ENCODE measurements around the gene BATF3.
"Not testable (repeated sequence)": the region's sequence is repeated elsewhere in the genome, so short reads cannot be mapped to it uniquely, and the experiment has no call there.

Gene BATF3

DNA sequence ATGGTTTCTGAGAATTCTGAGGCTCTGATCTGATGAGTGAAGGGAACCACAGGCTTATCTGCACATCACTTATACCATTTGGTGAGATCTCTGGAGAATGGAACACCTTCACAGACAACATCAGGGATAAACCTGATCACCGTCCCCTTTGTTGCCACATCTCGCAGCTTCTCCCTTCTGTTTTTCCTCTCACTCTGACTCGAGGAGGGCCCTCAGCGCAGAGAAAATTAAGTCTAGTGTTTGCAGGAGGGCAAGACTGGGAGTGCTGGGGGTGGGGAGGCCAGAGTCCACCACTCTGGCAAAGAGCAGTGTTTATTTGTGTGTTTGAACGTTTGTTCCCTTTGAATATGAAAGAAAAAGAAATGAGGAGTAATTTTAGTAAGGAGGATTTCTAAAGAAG, 29.0 kb upstream of the BATF3 start:
- no peak overlapping the region for H3K4ac ChIP-seq (ENCODE audit: low read length)
- H2BK120ac ChIP-seq (ENCODE audit: low read depth, low read length): no peak overlapping the region
- H3K27me3 ChIP-seq (ENCODE audit: control insufficient read depth in 3 of 3, insufficient read depth in 3 of 3, low read depth in 1 of 3, low read length in 3 of 3): no peaks in the 10 kb centered on the region
- no peak overlapping the region for H3K18ac ChIP-seq (ENCODE audit: low read length)
- no peak overlapping the region for H4K8ac ChIP-seq (ENCODE audit: low read depth, low read length)
- no peak overlapping the region for H3K27ac ChIP-seq (replicated peaks; ENCODE audit: low read length)
- peaks cover 0 to 10% of the 10 kb centered on the region in 2 donors for H3K9me3 ChIP-seq (replicated peaks in 1 of 2; ENCODE audit: control insufficient read depth in 2 of 2, insufficient read depth in 1 of 2, low read depth in 1 of 2, low read length in 2 of 2)
- H2AFZ ChIP-seq (ENCODE audit: low read length): no peak overlapping the region
- no peak overlapping the region for H2BK5ac ChIP-seq (ENCODE audit: low read length)
- no peaks in the 10 kb centered on the region for H3K4me1 ChIP-seq (ENCODE audit: control insufficient read depth in 2 of 2, insufficient read depth in 1 of 2, low read depth in 1 of 2, low read length in 2 of 2)
- 100% methylated on average over 1 of the region's 5 CpGs for WGBS, 2 donors (ENCODE audit: extremely low coverage in 2 of 2, insufficient read length in 2 of 2, insufficient replicate concordance in 1 of 2)
- H3K23ac ChIP-seq (ENCODE audit: low read depth, low read length, poor library complexity): no peak overlapping the region
- no peak overlapping the region for H2AK5ac ChIP-seq (ENCODE audit: low read depth, low read length)
- H3K9ac ChIP-seq (ENCODE audit: low read depth, low read length, poor library complexity): no peak overlapping the region
- peaks cover 0 to 8% of the 10 kb centered on the region in 2 donors for H3K36me3 ChIP-seq (replicated peaks in 1 of 2; ENCODE audit: control insufficient read depth in 2 of 2, insufficient read depth in 2 of 2, low read length in 2 of 2)
- no peak overlapping the region for H3K4me3 ChIP-seq (ENCODE audit: low read length in 2 of 2)
- no peaks in the 10 kb centered on the region for H3K79me1 ChIP-seq (ENCODE audit: low read depth, low read length)
- no peak overlapping the region for H3K14ac ChIP-seq (ENCODE audit: low read length)
- no peak overlapping the region for H2BK15ac ChIP-seq (ENCODE audit: low read length)
- H2BK12ac ChIP-seq (ENCODE audit: low read length): no peak overlapping the region
- H3K4me2 ChIP-seq (ENCODE audit: insufficient read depth, low read length, poor library complexity, severe bottlenecking): no peak overlapping the region
- H4K91ac ChIP-seq (ENCODE audit: low read depth, low read length, poor library complexity): no peak overlapping the region
- DNase-seq (ENCODE audit: low spot score): no peak

DNA sequence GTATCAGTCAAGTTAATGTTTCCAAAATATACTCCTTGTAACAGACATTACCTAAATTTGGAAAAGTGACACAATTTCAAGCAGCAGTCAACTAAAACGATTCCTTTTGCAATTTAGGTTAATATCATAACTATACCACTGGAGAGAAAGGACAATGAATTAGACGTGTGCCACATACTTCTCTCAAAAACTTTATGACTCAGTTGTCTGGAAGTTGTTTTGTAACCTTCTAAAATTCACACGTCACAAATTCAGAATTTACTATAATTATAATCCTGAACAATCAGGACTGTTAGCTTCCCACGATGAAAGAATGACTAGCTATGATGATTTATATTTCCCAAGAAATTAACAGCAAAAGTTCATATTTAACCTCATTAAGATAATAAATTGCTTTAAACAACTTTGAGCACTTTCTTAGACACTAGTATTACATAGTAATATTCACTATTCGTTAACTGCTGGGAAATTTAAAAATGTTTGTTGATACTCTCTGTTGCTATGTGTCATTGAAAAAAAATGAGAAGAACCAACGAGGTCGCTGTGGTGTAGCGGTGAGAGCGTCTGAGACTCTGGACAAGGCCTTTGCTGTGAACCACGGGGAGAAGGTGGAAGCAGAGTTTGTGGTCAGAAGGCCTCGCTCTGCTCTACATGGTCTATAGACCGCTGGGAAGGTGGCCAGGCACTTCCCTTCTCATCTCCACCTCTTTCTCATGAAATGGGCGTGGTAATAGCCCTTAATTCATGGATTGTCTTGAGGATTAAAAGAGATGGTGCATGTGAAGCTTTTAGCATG, 27.9 kb upstream of the BATF3 start:
- H3K4ac ChIP-seq (ENCODE audit: low read length): no peak overlapping the region
- no peak overlapping the region for H3K4me3 ChIP-seq (ENCODE audit: low read length in 2 of 2)
- H3K36me3 ChIP-seq (replicated peaks in 1 of 2; ENCODE audit: control insufficient read depth in 2 of 2, insufficient read depth in 2 of 2, low read length in 2 of 2): peaks cover 0 to 3% of the 10 kb centered on the region in 2 donors
- H4K8ac ChIP-seq (ENCODE audit: low read depth, low read length): no peak overlapping the region
- no peaks in the 10 kb centered on the region for H3K27me3 ChIP-seq (ENCODE audit: control insufficient read depth in 3 of 3, insufficient read depth in 3 of 3, low read depth in 1 of 3, low read length in 3 of 3)
- no peak overlapping the region for H3K27ac ChIP-seq (replicated peaks; ENCODE audit: low read length)
- WGBS, 2 donors (ENCODE audit: extremely low coverage in 2 of 2, insufficient read length in 2 of 2, insufficient replicate concordance in 1 of 2): no CpG with 5 or more reads among the region's 13 CpGs
- H2BK15ac ChIP-seq (ENCODE audit: low read length): no peak overlapping the region
- no peak overlapping the region for H2BK5ac ChIP-seq (ENCODE audit: low read length)
- H3K4me2 ChIP-seq (ENCODE audit: insufficient read depth, low read length, poor library complexity, severe bottlenecking): no peak overlapping the region
- H3K14ac ChIP-seq (ENCODE audit: low read length): no peak overlapping the region
- no peaks in the 10 kb centered on the region for H3K4me1 ChIP-seq (ENCODE audit: control insufficient read depth in 2 of 2, insufficient read depth in 1 of 2, low read depth in 1 of 2, low read length in 2 of 2)
- peaks cover 2 to 13% of the 10 kb centered on the region in 2 donors for H3K9me3 ChIP-seq (replicated peaks in 1 of 2; ENCODE audit: control insufficient read depth in 2 of 2, insufficient read depth in 1 of 2, low read depth in 1 of 2, low read length in 2 of 2)
- H2BK12ac ChIP-seq (ENCODE audit: low read length): no peak overlapping the region
- no peak overlapping the region for H4K91ac ChIP-seq (ENCODE audit: low read depth, low read length, poor library complexity)
- no peak overlapping the region for H3K9ac ChIP-seq (ENCODE audit: low read depth, low read length, poor library complexity)
- no peak overlapping the region for H2AK5ac ChIP-seq (ENCODE audit: low read depth, low read length)
- H3K18ac ChIP-seq (ENCODE audit: low read length): no peak overlapping the region
- no peak overlapping the region for H2AFZ ChIP-seq (ENCODE audit: low read length)
- H3K23ac ChIP-seq (ENCODE audit: low read depth, low read length, poor library complexity): no peak overlapping the region
- H3K79me1 ChIP-seq (ENCODE audit: low read depth, low read length): no peaks in the 10 kb centered on the region
- DNase-seq (ENCODE audit: low spot score): no peak
- no peak overlapping the region for H2BK120ac ChIP-seq (ENCODE audit: low read depth, low read length)

DNA sequence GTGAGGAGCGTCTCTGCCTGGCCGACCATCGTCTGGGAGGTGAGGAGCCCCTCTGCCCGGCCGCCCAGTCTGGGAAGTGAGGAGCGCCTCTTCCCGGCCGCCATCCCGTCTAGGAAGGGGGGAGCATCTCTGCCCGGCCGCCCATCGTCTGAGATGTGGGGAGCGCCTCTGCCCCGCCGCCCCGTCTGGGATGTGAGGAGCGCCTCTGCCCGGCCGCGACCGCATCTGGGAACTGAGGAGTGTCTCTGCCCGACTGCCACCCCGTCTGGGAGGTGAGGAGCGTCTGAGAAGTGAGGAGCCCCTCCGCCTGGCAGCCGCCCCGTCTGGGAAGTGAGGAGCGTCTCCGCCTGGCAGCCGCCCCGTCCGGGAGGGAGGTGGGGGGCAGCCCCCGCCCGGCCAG, 25.0 kb upstream of the BATF3 start:
- not testable (repeated sequence) for H3K14ac ChIP-seq (ENCODE audit: low read length); H2AFZ ChIP-seq (ENCODE audit: low read length); H2BK5ac ChIP-seq (ENCODE audit: low read length); H3K27me3 ChIP-seq (ENCODE audit: control insufficient read depth in 3 of 3, insufficient read depth in 3 of 3, low read depth in 1 of 3, low read length in 3 of 3); H2BK15ac ChIP-seq (ENCODE audit: low read length); H3K9ac ChIP-seq (ENCODE audit: low read depth, low read length, poor library complexity); H4K8ac ChIP-seq (ENCODE audit: low read depth, low read length); H4K91ac ChIP-seq (ENCODE audit: low read depth, low read length, poor library complexity); H3K4me2 ChIP-seq (ENCODE audit: insufficient read depth, low read length, poor library complexity, severe bottlenecking); H3K27ac ChIP-seq (replicated peaks; ENCODE audit: low read length); H3K23ac ChIP-seq (ENCODE audit: low read depth, low read length, poor library complexity); H3K4me3 ChIP-seq (ENCODE audit: low read length in 2 of 2); H3K79me1 ChIP-seq (ENCODE audit: low read depth, low read length); H2BK120ac ChIP-seq (ENCODE audit: low read depth, low read length); H2AK5ac ChIP-seq (ENCODE audit: low read depth, low read length); H3K4ac ChIP-seq (ENCODE audit: low read length); H3K36me3 ChIP-seq (replicated peaks in 1 of 2; ENCODE audit: control insufficient read depth in 2 of 2, insufficient read depth in 2 of 2, low read length in 2 of 2); DNase-seq (ENCODE audit: low spot score); H3K4me1 ChIP-seq (ENCODE audit: control insufficient read depth in 2 of 2, insufficient read depth in 1 of 2, low read depth in 1 of 2, low read length in 2 of 2); H3K18ac ChIP-seq (ENCODE audit: low read length); H2BK12ac ChIP-seq (ENCODE audit: low read length)
- no CpG with 5 or more reads among the region's 34 CpGs for WGBS, 2 donors (ENCODE audit: extremely low coverage in 2 of 2, insufficient read length in 2 of 2, insufficient replicate concordance in 1 of 2)
- H3K9me3 ChIP-seq (replicated peaks in 1 of 2; ENCODE audit: control insufficient read depth in 2 of 2, insufficient read depth in 1 of 2, low read depth in 1 of 2, low read length in 2 of 2): peaks cover 2 to 13% of the 10 kb centered on the region in 2 donors

DNA sequence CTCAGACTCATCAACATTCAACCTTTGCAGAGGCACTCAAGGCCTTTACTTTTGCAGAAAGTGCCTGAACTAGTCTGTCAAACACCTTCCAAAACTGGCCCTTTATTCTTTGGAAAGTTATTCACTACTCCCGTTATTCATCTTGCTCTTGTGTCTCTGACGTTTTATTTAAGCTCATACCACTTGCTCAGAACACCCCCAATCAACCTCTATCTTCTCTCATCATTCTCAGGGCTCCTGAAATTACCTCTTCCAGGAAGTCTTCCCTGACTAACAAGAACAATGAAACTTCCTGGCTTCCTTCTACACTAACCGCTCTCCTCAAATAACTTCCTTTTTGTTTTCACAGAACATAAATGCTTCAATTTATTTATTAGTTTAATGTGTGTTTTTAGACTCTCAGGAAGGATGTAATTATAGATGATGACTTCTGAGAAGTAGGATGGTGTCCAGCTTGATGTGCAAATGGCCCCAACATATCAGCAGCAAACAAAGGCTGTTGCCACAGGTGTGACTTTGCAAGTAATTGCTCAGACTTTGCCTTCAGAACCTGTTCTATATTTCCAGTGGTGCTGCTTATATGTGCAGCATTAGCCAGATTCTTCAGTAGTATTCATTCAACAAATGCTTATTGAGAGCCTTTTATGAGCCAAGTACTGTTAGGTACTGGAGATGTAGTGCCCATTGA, 22.8 kb upstream of the BATF3 start:
- Histone ChIP-seq H3K14ac (ENCODE audit: low read length) (no peak overlapping the region), H3K4me2 (ENCODE audit: insufficient read depth, low read length, poor library complexity, severe bottlenecking) (no peak overlapping the region), H3K18ac (ENCODE audit: low read length) (no peak overlapping the region), H4K8ac (ENCODE audit: low read depth, low read length) (no peak overlapping the region), H2BK5ac (ENCODE audit: low read length) (no peak overlapping the region), H3K9me3 (replicated peaks in 1 of 2; ENCODE audit: control insufficient read depth in 2 of 2, insufficient read depth in 1 of 2, low read depth in 1 of 2, low read length in 2 of 2) (peaks cover 2 to 13% of the 10 kb centered on the region in 2 donors), H3K9ac (ENCODE audit: low read depth, low read length, poor library complexity) (no peak overlapping the region), H3K36me3 (replicated peaks in 1 of 2; ENCODE audit: control insufficient read depth in 2 of 2, insufficient read depth in 2 of 2, low read length in 2 of 2) (no peaks in the 10 kb centered on the region), H3K27ac (replicated peaks; ENCODE audit: low read length) (no peak overlapping the region), H2AK5ac (ENCODE audit: low read depth, low read length) (no peak overlapping the region), H2BK120ac (ENCODE audit: low read depth, low read length) (no peak overlapping the region), H2BK12ac (ENCODE audit: low read length) (no peak overlapping the region), H3K79me1 (ENCODE audit: low read depth, low read length) (no peaks in the 10 kb centered on the region), H3K4me3 (ENCODE audit: low read length in 2 of 2) (no peak overlapping the region), H4K91ac (ENCODE audit: low read depth, low read length, poor library complexity) (no peak overlapping the region), H3K4ac (ENCODE audit: low read length) (no peak overlapping the region), H2BK15ac (ENCODE audit: low read length) (no peak overlapping the region), H3K4me1 (ENCODE audit: control insufficient read depth in 2 of 2, insufficient read depth in 1 of 2, low read depth in 1 of 2, low read length in 2 of 2) (no peaks in the 10 kb centered on the region), H3K23ac (ENCODE audit: low read depth, low read length, poor library complexity) (no peak overlapping the region), H3K27me3 (ENCODE audit: control insufficient read depth in 3 of 3, insufficient read depth in 3 of 3, low read depth in 1 of 3, low read length in 3 of 3) (no peaks in the 10 kb centered on the region), H2AFZ (ENCODE audit: low read length) (no peak overlapping the region)
- no CpG with 5 or more reads among the region's 3 CpGs for WGBS, 2 donors (ENCODE audit: extremely low coverage in 2 of 2, insufficient read length in 2 of 2, insufficient replicate concordance in 1 of 2)
- no peak for DNase-seq (ENCODE audit: low spot score)
